ENCODE measurements around the gene CREBZF.

GRCh38 chr11:85663753-85664614, 945 bp downstream of the CREBZF start:
- TF ChIP-seq EZH2 (IDR thresholded peaks at IDR 0.05; ENCODE audit: insufficient read depth, poor library complexity, severe bottlenecking): no peak
- no peak for TF ChIP-seq EZH2phosphoT487 (IDR thresholded peaks at IDR 0.05; ENCODE audit: insufficient read depth, low read depth)

Data from GM23248 (cell line).